Kidney epithelial cell (primary cell): Measurements from ENCODE around the gene TST. TPM values are rescaled to one million over a fixed set of nuclear protein-coding genes. Genes with fewer than 3 reads are reported as not detected.

Source experiments
- DNase-seq: peaks from one replicate; pipeline ENCODE4 v3.0.0-alpha.2; 2010; ENCODE audit warnings: low read depth
- H3K27me3 ChIP-seq: 2 replicates; pipeline ENCODE4 v1.6.0; 2011; ENCODE audit warnings: low read length; ENCODE audit not compliant: control insufficient read depth, insufficient read depth
- H3K36me3 ChIP-seq: 2 replicates; pipeline ENCODE4 v1.5.1; 2011; ENCODE audit warnings: low read length; ENCODE audit not compliant: control insufficient read depth, insufficient read depth
- H3K4me3 ChIP-seq: 2 replicates; pipeline ENCODE4 v1.5.1; 2011; ENCODE audit warnings: low read depth, mild to moderate bottlenecking, control low read depth, low read length
- CTCF ChIP-seq: IDR thresholded peaks from 2 replicates; pipeline ENCODE4 v1.5.1; 2011; ENCODE audit warnings: mild to moderate bottlenecking, moderate library complexity, low read length, control low read depth, inconsistent platforms; ENCODE audit not compliant: insufficient read depth, poor library complexity, severe bottlenecking
- total RNA-seq: library from RNA; depleted of rRNA; stranded (reverse); fragments of >200 nt; gene quantifications from 2 replicates; pipeline ENCODE4 v1.2.3, GENCODE V29; 2015

The TST gene
- 49.2 and 64.3 TPM in 2 replicates for total RNA-seq

- Histone ChIP-seq H3K4me3 (peak within 1 kb of the TSS; percentile 88), H3K27me3 (no peaks in the 10 kb centered on the region), H3K36me3 (peaks cover 3% of the 10 kb centered on the region)
- peak; percentile 3 for TF ChIP-seq CTCF
- no peak for DNase-seq
Measured at GRCh38 chr22:37019309-37020191, at the start of gene TST, which contains the start of gene MPST. Gene TST, minus strand, starts transcription at chr22:37019447. Its CDS starts 715 bp downstream, at chr22:37018732. Gene MPST, plus strand, starts transcription at chr22:37019742. Its CDS starts 95 bp downstream, at chr22:37019837.

GRCh38 chr22:37068859-37069258 lies 49.6 kb upstream of the TST start:
- no peak for DNase-seq
- H3K36me3 ChIP-seq: no peaks in the 10 kb centered on the region
- H3K4me3 ChIP-seq: no peak overlapping the region
- TF ChIP-seq CTCF: no peak
- H3K27me3 ChIP-seq: peaks cover 50% of the 10 kb centered on the region

- H3K27me3 ChIP-seq: peaks cover 45% of the 10 kb centered on the region
- no peak for DNase-seq
- no peak overlapping the region for H3K4me3 ChIP-seq
- H3K36me3 ChIP-seq: no peaks in the 10 kb centered on the region
- no peak for TF ChIP-seq CTCF
Measured at GRCh38 chr22:37067428-37067827, 48.2 kb upstream of the TST start.

- no peaks in the 10 kb centered on the region for H3K36me3 ChIP-seq
Measured at GRCh38 chr22:37065961-37066360, 46.7 kb upstream of the TST start.

GRCh38 chr22:37065180-37065579 lies 45.9 kb upstream of the TST start:
- Histone ChIP-seq H3K27me3 (peaks cover 31% of the 10 kb centered on the region), H3K36me3 (no peaks in the 10 kb centered on the region), H3K4me3 (no peak overlapping the region)
- no peak for DNase-seq
- no peak for TF ChIP-seq CTCF

More at GRCh38 chr22:37065961-37066360, 46.7 kb upstream of the TST start:
- H3K4me3 ChIP-seq: no peak overlapping the region
- DNase-seq: no peak
- H3K27me3 ChIP-seq: peaks cover 39% of the 10 kb centered on the region
- TF ChIP-seq CTCF: no peak

GRCh38 chr22:37064553-37064952 lies 45.3 kb upstream of the TST start:
- H3K36me3 ChIP-seq: no peaks in the 10 kb centered on the region
- H3K4me3 ChIP-seq: no peak overlapping the region
- DNase-seq: no peak
- H3K27me3 ChIP-seq: peaks cover 28% of the 10 kb centered on the region
- no peak for TF ChIP-seq CTCF
